GM10847 (cell line): ENCODE measurements around the gene KNCN.

Experiments
- POLR2A ChIP-seq: IDR thresholded peaks from 2 replicates; pipeline ENCODE4 v1.6.1; 2011; ENCODE audit not compliant: insufficient read length; ENCODE audit errors: extremely low read depth

Gene KNCN

GRCh38 chr1:46553506-46553905 is 2.1 kb upstream of the KNCN start:
- TF ChIP-seq POLR2A: no peak

DNA sequence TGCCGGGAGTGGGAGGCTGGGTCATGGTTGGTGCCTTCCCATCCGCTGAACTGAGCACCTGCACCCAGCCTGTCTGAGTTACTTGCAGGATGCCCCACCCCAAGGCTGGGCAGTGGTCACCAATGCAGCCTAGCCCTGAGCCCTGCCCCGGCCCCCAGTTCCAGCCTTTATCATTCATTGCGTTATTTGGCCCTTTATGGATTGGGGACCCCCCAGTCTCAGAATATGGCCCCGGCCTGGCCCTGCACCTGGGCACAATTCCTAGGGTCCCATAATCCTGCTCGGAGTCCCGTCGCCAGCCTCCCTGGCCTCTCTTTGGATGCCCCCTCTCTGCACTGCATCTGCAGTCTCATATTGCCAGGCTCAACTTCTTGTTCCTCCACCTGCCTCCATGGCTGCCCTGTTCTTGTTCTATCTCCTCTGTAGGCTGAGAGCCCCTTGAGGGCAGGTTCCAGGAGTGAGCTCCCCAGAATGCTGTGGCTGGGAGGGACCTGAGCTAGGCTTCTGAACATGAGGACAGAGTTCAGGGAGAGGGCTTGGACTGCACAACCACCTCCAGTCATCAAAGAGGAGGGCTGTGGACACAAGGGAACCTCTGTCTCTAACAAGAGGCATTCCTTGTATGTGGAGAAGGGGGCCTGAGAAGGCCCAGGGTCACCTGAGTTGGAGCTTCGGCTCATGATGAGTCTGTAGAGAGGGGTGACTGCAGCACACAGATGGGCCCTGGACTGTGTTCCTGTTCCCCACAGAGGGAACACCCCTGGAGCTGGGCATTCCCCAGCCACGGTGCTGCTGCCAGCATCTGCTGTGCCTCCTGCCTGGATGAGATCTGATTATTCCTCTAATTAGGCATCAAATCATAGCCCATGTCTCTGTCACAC is 1.1 kb upstream of the KNCN start:
- TF ChIP-seq POLR2A: no peak

- no peak for TF ChIP-seq POLR2A
These were observed 656 bp downstream of the KNCN start for GRCh38 chr1:46550751-46551231.

GRCh38 chr1:46549697-46550681 is 1.5 kb downstream of the KNCN start:
- TF ChIP-seq POLR2A: no peak

DNA sequence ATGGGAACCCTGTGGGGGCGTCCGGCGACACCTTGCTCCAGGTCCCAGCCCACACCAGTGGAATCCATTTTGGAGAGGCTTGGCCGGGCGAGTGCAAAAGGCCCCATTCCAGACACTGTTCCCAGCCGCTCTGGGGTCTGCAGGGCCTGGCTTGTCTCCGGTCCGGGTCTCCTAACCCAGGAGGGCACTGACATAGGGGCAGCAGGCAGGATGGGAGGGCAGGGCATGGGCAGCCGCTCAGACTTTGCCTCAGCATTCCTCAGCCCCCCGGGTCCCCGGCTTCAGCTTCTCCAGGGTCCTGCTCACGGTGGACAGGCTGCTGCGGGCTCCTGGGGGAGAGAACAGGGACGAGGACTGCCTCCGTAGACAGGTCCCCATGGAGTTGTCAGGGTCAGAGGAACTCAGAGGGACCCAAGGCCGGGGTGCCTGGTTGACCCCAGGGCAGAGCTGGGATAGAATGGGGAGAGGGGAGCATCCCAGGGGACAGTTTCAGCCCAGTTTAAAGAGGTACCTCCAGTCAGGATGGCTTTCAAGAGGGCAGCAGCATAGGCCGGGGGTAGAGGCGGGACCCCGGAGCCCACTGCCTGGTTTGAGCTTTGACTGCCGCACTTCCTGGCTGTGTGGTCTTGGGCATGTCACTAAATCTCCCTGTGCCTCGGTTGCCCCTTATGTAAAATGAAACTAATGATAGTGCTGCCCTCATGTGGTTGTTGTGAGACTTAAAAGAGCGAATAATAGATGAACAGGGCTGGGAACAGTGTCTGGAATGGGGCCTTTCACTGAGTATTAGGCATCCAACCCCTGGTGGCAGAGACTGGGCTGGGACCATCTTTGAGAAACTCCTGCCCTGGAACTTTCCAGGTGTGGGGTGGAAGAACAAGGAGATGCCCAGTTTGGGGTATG is 3.7 kb downstream of the KNCN start:
- TF ChIP-seq POLR2A: no peak

- no peak for TF ChIP-seq POLR2A
These were observed 5.2 kb downstream of the KNCN start for GRCh38 chr1:46546210-46546609.

DNA sequence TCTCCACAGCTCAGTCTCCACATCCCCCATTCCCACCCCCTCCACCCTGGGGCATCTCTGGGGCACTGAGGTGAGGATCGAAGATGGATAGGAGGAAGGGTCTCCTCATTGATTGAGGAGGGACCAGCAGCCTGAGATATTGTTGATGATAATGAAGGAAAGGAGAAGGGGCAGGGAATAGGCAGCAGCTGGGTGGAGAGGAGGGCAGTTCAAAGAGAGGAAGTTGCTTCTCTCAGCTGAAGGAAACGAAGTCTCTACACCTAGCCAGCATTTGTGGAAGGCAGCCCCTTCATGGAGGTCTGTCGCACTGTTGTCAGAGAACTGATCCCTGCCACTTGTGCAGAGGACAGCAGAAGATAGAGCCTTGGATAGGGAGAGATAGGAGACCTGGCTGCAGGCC is 5.7 kb downstream of the KNCN start:
- TF ChIP-seq POLR2A: no peak

DNA sequence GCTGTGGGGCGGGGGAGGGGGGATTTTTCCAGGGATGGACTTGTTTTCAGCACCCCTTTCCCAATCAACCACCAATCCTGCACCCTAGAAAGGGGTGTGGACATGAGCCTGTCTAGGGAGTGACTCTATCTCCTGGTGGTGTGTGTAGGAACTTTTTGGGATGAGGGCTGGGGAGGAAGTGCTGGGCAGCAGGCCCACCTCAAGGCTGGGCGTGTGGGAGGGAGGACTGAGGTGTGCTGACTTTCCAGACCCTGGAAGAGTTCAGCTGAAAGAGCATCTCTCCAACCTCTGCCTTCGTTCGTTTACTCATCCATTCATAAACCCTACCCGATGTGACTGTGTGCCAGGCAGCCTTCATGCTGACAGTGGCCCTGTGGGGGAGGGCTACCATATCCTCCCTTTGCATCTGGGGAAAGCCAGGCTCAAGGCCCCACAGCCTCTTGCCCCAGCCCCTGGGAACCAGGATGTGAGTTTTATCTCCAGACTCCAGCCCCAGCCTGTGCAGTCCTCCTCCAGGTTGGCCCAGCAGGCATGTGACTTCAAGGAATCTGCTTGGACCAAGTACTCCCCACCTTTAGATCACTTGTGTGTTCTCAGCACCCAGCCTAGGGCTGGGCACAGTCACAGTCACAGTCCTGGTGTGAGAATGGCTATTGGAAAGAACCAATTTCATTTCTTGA is 6.7 kb downstream of the KNCN start:
- no peak for TF ChIP-seq POLR2A

DNA sequence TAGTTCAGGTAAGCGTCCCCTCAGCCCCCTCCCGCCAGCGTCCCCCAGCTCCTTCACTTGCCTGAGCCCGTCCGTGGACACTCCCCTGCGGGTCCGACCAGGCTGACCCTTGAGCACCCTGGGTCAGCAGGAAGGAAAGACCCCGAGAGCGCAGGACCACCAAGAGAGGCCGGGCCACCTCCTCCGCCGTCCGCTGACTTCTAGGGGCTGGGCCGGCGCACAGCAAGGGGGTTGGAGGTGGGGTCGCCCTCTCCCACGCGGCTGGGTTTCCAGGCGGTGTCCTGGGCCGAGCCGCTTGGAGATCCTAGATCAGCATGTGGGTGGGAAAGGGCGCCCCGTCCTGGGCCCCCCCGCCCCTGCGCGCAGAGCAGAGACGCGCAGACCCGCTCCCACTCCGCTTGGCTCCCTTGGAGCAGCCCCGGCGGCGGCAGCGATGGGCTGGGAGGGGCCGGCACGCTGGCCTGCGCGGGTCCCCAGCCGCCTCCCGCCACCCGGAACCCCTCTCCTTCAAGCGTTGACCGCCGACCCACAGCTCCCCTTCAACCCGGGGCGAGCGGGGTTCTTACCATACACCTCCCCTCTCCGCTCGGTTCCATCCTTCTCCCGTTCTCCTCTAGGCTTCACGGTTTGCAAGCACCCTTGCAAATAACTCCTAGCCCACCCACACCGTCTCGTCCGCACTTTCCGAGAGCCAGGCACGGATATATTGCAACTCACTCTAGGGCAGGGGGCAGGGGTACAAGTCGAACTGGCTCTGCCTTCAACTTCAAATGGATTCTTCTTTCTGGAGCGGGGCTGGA is 7.5 kb downstream of the KNCN start:
- TF ChIP-seq POLR2A: no peak

GRCh38 chr1:46543382-46543760 is 8.1 kb downstream of the KNCN start:
- no peak for TF ChIP-seq POLR2A

DNA sequence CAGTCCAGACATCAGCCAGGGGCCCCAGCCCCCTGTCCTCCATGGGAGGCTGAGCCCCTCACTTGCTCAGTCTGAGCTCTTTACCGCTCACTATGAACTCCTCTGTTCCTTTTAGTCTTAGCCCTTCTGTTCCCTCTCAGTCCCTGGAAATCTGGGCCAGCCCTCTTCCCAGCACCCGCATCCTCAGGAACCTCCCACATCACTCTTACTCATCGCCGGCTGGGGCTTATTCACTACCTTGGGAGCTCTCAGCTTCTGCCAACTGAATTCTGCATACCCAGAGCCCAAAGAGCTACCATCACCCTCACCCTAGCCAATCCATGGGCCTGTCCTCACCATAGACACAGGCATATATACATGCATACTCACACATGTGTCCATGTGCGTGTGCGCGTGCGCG is 11.5 kb downstream of the KNCN start:
- TF ChIP-seq POLR2A: no peak

GRCh38 chr1:46538147-46538546 is 13.3 kb downstream of the KNCN start:
- TF ChIP-seq POLR2A: no peak

- TF ChIP-seq POLR2A: no peak
These were observed 13.8 kb downstream of the KNCN start for GRCh38 chr1:46537651-46538050.

DNA sequence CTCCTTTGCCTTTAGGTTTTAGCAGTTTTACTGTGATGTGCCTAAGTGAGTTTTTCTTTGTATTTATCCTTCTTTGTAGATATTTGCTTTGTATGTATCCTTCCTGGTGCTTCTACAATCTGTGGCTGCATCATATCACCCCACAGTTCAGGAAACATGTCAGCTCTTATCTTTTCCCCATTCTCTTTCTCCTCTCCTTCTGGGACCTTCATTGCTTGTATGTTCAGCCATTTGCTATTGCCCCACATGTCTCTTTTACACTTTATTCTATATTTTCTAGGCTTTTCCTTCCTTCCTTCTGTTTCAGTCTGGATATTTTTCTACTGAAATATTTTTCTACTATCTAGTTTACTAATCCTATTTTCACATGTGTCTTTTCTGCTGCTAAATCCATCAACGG is 14.9 kb downstream of the KNCN start:
- TF ChIP-seq POLR2A: no peak

DNA sequence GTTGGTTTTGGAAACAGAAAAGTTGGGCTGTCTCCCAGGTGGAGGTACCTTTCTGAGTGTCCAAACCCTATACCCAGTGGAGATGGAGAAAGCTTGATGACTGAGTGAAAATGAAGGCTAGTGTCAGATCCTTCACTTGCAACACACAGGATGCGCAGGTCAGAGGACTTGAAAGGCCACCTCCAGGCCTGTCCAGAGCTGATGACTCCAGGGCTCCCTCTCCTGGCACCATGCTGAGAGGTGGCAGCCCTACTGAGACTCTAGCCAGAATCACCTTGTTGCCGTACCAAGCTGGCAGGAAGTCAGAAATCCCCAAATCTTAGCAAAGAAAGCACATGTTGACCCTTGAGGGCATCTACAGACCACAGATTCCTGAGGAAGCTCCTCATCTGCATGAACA is 16.4 kb downstream of the KNCN start:
- no peak for TF ChIP-seq POLR2A
